NCI-H146 treated with DMSO at 0.1 percent for 48 hours (cell line): ENCODE data around the gene EGFLAM.
"Not testable (repeated sequence)": the region's sequence is repeated elsewhere in the genome, so short reads cannot be mapped to it uniquely, and the experiment has no call there.

Source experiments
- DNase-seq: peaks from one replicate; lab custom pipeline; 2025; ENCODE audit not compliant: unreplicated experiment; lab: John Stamatoyannopoulos, UW

Gene EGFLAM

DNA sequence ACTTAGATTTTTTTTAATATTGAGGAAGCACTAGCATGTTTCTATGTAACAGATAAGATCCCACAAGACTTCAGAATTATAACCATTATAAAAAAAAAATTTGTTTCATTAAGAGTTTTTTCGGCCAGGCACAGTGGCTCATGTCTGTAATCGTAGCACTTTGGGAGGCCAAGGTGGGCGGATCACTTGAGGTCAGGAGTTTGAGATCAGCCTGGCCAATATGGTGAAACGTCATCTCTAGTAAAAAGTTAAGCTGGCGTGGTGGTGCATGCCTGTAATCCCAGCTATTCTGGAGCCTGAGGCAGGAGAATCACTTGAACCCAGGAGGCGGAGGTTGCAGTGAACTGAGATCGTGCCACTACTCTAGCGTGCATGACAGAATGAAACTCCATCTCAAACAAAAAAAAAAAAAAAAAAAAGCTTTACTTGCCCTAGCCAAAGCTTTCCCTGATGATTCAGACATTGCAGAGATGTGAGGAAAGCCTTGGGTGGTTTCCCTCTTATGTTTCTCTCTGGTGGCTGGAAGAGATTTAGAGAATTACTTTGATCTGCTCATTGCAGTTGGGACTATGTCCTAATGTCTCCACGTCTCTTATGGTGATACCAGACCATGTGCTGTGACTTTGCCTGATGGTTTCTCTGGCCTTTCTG, 65.4 kb downstream of the EGFLAM start:
- no peak for DNase-seq

DNA sequence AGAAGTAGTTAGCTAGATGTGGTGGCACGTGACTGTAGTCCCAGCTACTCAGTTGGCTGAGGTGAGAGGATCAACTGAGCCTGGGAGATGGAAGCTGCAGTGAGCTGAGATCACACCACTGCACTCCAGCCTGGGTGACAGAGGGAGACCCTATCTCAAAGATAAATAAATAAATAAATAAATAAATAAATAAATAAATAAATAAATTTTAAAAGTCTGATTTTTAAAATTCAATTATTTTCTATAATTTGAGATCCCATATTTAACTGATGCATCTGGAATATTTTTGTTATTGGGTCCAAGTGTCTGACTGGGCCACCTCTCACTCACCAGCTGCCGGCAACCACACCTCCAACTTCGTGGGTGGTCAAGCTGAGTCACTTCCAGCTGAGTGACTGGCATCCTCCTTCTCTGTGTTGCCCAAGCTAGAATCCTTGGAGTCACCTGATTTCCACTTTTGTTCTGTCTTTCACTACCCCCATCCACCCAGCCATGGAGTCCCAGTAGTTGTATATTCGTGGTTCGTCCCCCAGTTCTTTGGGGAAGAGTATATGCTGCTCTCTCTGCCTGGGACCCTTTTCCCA, 70.9 kb downstream of the EGFLAM start:
- DNase-seq, result no peak

DNA sequence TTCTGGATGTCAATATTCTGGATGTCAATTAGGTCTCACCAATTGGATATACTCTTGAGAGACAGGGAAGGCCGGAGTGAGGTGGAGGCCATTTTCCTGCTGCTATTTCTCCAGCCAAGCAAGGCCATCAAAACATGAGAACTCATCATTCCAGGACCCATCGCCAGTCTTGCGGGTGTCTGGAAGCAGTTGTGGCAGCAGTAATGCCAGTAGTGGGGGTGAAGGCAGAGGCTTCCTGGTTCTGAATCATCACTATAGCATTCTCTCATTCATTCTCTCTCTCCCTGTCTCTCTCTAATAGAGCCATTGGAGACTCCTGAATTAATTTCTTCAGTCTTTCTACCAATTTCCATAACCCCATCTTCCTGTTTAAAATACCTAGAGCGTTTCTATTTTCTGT, 71.8 kb downstream of the EGFLAM start:
- DNase-seq, result no peak

DNA sequence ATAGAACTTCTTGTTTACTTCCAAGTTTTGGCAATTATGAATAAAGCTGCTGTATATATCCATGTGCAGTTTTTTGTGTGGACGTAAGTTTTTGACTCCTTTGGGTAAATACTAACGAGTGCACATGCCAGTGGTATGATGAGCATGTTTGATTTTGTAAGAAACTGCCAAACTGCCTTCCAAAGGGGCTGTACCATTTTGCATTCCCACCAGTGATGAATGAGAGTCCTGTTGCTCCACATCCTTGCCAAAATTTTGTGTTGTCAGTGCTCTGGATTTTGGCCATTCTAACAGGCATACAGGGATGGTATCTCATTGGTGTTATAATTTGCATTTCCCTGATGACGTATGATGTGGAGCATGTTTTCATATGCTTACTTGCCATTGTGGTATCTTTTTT, 73.5 kb downstream of the EGFLAM start:
- no peak for DNase-seq

DNA sequence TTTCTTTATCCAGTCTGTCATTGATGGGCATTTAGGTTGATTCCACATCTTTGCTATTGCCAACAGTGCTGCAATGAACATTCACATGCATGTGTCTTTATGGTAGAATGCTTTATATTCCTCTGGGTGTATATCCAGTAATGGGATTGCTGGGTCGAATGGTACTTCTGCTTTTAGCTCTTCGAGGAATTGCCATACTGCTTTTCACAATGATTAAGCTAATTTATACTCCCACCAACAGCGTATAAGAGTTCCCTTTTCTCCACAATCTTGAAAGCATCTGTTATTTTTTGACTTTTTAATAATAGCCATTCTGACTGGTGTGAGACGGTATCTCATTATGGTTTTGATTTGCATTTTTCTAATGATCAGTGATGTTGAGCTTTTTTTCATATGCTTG, 74.8 kb downstream of the EGFLAM start:
- not testable (repeated sequence) for DNase-seq

DNA sequence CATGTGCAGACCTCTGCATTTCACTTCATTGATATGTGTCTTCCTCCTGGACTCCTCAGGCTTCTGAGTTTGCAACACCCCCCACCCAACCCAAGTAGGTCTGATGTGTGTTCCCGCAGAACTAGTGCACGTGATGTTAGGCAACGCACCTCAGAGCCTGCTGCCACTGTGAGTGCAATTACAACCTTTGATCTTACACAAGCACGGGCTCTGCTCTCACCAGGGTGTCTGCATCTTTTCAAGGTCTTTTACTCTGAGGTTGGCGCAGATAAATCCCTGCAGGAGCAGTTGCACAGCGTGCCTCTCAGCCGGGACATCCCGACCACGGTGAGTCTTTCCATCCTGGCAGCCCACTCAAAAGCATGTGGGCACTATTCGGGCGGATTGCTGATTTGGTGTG, 80.1 kb downstream of the EGFLAM start:
- DNase-seq, result no peak

DNA sequence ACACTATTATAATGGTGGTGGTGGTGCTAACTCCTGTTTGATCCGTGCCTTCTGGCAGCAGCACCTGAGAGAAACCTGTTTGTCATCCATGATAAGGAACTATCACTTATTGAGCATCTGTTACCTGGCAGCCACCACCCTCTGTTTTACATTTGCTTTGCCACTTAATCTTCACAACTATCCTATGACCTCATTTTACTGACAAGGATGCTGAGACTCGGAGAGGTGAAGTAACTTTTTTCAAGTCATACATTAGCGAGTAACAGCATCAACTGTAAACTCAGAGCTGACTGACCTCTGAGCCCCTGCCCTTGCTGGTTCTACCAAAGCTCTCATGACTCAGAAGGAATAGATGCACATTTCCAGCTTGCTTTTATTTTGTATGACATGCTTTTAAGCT, 81.1 kb downstream of the EGFLAM start:
- no peak for DNase-seq

DNA sequence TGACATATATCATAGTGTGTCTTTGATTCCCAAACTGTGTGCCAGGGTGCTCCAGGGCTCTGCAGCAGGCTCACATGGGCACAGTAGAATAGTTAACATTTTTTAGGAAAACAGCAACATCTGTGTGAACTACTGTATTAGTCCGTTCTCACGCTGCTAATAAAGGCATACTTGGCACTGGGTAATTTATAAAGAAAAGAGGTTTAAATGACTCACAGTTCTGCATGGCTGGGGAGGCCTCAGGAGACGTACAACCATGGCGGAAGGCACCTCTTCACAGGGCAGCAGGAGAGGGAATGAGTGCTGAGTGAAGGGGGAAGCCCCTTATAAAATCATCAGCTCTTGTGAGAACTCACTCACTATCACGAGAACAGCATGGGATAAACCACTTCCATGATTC, 82.7 kb downstream of the EGFLAM start:
- no peak for DNase-seq

DNA sequence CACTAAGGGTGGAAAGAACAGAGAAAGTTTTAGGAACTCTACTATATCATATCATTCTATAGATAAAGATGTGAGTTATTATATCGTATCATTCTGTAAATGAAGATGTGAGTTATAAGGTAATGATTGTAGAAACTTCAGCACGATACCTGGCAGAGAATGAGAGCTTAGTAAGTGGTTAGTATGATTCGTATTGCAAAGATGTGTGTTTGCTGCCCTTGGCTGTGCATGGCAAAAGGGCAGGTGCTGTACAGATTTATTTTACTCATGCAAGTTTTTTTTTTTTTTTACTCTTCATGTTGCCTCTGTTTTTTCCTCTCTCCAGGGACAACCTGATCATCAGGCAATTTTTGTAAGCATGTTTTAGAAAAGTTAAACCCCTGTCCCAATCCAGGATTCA, 83.3 kb downstream of the EGFLAM start:
- no peak for DNase-seq

DNA sequence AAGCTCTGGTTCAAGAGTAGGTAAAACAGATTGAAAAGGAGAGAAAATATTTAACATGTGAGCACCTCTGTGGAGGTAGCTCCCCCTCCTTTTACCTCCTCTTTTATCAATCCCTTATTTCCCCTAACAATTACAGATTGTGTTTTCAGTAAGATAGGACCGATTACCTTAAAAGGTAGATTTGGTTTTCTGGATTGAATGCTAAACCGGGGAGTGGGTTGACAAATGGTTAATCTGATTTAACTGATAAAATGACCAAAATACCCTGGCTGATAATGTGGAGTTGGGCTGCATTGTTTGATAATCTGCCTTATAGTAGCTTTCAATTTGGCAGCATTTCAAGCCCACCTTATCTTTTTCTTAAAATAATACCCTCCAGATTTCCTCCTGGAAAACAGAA, 83.9 kb downstream of the EGFLAM start:
- DNase-seq, result no peak

DNA sequence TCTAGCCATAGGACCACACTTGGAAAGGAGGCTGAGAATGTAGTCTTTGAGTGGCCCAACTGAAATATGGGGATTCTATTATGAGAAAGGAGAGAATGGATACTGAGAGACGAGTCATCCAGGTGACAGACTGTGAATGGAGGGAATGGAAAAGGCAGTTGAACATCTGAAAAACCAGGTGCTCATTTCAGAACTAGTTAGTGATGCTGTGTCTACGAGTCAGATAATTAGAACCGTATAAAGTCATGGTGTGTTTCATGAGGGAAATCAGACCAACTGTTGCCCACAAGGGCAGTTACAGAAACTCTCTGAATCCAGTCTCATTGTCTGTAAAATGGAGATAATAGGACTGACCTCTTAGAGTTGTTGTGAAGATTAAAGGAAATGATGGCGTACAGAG, 86.5 kb downstream of the EGFLAM start:
- no peak for DNase-seq

DNA sequence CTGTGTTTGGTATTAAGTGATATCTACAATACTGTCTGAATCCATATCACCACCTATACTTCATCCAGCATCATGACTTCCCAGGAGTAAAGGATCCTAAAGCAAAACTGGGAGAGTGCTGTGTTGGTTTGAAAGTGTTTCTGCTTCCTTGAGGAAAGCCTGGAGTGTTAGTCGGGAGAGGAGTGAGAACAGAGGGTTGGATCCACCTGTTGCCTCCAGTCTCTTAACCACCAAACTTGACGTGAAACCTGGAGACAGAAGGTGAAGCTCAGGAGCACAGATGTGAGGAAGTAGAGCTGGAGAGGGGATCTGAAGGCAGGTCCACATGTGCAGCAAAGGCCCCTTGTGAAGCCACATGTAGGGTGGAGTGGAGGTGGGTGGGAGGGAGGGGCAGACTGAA, 88.2 kb downstream of the EGFLAM start:
- DNase-seq, result no peak

DNA sequence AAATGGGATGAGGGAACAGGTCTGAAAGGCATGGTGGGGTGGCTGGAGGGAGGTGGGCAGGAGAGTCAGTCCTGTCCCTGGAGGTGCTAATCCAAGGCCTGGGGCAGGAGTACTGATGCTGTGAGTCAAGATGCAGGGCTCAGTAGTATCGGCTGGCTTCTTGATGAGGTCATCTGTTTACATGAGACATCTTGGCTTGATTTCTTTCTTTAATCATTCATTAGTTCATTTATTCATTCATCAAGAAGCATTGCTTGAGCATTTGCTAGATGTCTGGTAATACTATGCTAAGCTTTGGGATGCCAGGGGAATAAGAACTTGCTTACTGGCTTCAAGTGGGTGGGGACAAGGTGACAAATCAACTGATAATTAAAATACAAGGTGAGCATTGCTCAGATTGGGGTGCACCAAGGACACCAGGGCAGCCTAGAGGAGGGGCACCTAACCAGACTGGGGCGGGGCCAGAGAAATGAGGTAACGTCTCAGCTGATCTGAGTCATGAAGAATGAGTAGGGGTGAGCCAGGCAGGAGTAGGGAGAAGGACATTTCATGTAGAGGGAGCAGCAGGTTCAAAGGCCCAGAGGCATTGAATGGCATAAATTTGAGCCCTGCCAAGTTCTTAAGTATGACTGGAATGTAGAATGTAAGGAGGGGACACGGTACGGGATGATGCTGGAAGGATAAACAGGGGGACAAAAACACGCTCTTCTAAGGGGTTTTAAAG, 88.8 kb downstream of the EGFLAM start:
- DNase-seq, result no peak

DNA sequence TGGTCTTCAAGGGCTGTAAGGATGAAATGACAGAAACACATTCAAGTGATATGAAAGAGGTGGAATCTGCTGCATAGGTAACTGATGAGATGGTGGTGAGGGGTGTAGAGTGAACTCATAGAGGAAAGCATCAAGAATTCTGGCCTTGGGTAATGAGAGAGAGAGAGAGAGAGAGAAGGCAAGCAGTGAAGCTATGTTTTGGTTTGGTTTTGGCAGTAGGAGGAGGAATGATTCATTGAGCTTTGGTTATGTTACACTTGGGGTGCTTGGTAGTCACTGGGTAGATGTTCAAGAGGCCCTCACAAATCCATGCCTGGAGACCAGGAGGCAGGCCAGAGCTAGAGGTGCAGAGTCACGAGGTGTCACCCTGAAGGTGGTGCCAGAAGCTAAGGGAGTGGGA, 89.5 kb downstream of the EGFLAM start:
- DNase-seq, result no peak

DNA sequence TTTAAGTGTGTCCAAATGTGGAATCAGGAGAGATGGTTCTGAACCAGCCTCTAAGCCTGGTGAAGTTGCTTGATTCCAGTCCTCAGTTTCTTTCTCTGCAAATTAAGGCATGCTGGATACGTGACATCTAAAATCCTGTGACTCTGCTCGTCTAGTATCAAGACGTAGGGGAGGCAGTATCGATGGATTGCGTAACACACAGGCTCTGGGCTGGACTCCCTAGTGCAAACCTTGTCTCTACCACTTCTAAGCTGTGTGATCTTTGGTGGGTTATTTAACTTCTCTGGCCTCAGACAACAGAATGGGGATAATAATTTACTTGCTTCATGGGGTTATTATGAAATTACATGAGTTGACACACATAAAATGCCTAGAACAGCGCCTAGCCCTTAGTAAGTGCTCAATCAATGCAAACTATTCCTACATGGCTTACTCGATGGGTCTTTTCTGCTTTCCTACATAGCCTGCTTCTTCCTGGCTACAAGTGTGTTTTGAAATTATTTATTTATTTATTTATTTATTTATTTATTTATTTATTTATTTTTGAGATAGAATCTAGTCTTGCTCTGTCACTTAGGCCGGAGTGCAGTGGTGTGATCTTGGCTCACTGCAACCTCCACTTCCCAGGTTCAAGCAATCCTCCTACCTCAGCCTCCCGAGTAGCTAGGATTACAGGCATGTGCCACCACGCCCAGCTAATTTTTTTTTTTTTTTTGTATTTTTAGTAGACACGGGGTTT, 102.1 kb downstream of the EGFLAM start:
- no peak for DNase-seq

DNA sequence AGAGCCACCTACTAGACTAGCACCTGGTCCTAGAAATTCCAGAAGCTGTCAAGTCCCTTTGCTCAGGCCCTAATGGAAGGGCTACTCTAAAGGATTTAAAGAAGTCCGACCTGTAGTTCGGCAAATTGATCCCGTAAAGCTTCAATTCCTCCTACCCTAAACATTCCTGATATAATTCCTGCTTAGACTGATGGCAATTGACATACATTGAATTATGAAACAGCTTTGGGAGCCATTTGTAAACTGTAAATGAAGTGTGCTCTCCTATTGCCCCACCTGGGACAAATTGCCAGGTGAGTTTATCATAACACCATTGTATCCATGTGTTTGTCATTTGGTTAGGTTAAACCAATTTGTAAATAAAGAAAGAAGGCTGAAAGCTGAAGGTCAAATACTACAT, 104.4 kb downstream of the EGFLAM start:
- DNase-seq, result no peak

DNA sequence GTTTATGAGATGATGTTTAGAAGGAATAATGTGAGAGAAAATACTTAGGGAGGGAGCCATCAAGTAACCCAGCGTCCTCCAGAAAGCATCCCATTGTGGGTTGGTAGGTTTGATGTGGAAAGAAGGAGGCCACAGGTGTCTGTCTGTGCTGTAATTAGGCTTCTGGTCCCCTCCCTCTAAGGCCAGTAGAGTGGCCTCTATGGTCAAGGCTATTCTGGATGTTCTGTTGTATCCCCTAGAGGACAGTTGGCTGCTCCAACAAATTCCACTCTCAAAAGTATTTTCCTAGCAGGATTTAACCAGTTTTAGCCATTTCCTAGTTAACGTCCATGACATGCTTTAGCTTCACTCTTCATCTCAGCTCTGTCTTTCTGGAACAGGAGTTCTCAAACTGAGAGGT, 106.5 kb downstream of the EGFLAM start:
- no peak for DNase-seq

DNA sequence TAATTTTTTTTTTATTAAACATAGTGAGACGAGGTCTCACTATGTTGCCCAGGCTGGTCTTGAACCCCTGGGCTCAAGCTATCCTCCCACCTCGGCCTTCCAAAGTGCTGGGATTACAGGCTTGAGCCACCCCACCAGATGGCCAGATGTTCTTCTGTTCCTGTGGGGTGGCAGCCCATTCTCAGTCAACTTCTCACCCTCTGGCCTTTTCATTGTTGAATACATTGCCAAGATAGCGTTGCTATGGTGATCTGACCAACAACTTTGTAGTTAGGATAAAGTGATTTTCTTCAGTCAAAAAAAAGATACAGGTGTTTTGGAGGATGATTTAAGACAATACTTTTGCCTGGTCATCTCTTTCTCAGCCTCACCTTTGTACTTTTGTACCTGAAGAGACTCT, 109.1 kb downstream of the EGFLAM start:
- DNase-seq, result no peak

DNA sequence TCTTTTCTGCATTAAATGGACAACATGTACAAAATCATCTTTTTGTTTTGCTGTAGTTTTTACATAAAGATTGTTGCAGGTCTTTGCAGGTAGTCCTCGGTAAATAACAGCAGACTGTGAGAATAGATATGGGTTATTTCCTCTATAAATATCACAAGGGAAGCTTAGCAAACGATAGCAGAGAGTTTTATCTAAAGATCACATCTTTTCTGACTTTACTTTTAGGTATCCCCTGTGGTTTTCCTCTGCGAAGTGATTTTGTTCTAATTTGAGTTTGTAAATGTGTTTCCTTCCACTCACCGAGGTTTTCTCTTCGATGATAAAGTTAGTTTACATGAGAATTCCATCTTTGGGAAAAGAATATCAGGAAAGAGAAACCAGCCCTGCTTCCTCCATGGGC, 109.6 kb downstream of the EGFLAM start:
- DNase-seq, result no peak

DNA sequence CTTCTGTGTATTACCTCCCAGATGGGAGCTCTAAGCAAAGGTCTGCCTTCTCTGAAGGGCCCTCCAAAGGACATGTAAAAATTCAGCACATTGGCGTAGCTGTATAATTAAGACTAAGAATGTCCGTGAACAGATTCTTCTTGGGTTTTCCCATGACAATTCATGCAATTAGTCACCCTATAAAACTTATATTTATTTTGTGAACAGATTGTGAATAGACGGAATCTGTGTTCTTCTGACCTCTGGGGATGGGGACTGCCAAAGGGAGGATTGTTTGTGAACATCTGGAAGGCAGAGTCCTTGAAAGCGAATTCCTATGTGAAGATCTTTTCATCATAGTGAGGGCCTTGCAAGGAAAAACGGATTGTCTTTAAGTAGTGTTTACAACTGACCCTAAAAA, 111.3 kb downstream of the EGFLAM start:
- DNase-seq, result no peak

DNA sequence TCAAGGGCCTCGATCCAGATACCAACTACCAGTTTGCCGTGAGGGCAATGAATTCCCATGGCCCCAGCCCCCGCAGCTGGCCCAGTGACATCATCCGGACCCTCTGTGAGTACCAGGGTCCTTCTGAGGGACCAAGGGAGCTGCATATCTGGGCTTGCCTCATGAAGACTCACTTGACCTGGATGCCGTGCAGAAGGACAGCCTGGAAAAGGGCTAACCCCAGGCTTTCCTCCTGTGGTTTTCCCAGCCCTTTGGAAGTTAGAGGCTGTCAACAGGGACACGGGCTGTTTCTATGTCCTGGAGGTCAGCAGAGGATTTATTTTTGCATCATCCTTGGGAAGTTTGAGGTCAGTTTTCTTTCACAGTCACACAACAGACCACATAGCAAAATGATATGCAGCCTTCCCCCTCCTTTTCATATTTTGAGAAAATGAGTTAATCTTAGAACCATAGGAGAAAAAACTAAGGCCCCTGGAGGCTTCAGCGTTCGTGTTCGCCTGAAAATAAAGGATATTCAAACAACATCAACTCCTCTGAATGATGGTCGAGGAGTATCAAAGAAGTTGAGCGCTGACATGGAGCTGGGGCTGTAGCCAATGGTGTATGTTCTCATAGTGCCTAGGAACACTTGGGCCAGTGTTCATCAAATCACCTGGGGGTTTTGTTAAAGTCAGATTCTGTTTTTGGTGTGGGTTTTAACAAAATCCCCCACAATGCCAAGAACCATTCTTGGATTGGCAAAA, 112.2 kb downstream of the EGFLAM start:
- no peak for DNase-seq
